ENCODE results near the gene PEX16.

The PEX16 gene

DNA sequence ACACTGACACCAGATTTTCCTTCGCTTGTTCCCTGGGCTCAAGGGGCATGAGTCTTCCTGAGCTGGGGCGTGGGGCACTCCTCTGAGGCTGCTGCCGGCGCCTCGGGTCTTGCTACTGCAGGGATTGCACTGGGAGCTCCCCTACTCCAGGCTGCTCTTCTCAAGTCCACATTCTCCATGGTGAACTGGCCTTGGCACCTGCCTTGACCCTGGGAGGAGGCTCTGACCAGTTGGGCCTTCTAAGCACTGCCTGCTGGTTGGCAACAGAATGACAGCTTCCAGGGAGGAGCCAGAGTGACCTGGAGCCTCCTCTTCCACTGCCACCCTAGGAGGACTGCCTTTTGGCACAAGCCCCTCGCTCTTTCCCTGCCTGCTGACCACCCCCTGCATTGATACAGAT is 20.1 kb downstream of the PEX16 start:
- DNase-seq: no peak

- no peak for DNase-seq
Observed at GRCh38 chr11:45896422-45896984, 21.2 kb downstream of the PEX16 start.

- DNase-seq: no peak
Observed at GRCh38 chr11:45895553-45896259, 22.0 kb downstream of the PEX16 start.

DNA sequence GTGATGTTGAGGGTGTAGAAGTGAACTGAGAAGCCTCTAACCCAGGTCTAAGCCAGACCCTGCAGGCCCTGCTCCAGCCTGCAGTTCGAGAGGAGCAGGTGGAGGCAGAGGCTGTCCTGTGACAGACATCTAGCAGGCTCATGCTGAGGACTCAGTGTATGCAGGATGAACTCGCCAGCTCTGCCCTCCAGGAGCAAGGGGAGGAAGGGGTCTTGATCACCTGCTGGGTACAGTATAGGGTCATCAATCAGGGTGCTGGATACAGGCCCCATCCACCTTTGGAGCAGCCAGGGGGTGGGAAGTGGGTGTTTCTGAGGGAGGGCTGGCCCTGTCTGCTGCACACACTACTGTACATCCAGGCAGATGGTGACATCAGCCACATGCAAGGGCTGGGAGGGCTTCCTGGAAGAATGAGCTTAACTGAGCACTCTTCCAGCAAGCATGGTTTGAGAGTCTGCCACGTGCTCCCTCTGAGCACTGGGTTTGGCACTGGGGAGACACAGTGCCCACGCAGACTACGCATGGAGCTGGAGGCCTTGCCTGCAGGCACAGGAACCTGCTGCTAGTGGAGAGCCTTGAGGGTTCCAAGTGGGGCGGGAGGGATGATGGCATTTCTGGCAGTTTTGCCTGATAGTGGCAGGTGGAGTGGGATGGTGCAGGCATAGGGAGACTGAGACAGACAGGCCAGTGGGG is 23.0 kb downstream of the PEX16 start:
- no peak for DNase-seq

DNA sequence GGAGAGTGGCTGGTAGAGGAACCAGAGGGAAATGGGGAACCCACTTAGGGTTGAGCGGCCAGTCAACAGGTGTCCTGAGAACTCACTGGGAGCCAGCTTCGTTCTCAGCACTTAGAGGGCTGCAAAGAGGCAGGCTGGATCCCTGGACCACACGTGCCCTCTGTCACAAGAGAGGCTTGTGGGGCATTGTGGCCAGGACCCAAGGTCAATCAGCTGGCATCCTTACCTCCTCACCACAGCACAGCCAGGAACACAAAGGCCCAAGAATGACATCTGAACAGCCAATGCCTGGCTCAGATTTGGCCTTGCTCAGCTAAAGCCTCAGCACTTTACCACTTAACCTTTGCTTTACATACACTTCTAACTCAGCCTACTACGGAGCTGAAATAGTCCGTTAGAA is 24.8 kb downstream of the PEX16 start:
- no peak for DNase-seq

GRCh38 chr11:45890886-45891550 is 26.7 kb downstream of the PEX16 start:
- DNase-seq: no peak

DNA sequence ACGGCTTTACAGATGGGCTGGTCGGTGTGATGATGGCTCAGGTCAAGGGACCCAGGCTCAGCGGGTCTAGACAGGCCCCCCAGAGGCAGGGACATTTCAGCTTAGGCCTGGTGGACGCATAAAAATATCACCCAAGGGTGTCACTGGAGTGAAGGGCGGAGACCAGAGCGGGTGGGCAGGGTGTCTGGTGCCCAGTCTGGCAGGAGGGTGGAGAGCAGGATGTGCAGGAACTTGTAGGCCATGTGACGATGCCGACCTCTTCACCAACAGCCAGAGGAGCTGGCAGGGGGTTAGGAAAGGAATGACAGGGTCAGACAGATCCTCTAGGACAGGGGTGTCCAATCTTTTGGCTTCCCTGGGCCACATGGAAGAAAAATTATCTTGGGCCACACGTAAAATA is 27.7 kb downstream of the PEX16 start:
- no peak for DNase-seq

DNA sequence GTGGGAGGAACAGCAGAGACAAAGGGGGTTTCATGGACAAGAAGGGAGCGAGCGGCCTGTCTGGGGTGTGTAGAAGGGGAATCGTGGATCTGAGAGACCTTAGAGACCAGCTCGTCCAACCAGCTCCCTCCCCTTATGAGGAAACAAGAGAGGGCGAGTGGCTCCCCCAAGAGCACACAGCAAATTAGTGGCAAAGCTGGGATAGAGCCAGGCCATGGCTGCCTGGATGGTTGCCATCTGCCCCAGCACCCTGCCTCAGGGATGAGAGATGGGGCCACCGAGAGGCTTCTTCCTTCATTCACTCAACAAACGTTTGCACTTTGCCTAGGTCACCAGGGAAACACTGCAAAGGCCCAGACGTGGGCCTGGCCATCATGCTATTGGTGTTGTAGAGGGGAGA is 28.1 kb downstream of the PEX16 start:
- no peak for DNase-seq

DNA sequence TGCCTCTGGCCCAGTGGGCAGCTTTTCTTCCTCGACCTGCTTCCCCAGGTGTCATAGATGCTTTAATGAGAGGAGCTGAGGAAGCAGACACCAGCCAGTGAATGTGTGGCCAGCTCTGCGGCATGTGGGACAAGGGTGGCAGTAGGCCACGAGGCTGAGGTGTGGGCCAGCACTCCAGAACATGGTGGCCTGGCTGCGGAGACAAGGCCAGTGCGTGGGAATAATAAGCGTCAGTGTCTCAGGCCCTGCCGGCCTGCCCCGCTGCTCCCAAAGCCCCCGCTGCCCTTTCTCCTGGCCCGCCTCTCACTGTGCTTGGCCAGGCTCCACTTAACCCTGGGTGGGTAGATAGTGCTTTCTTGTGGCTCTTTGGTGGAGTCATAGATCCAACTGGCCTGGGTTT is 30.1 kb downstream of the PEX16 start:
- no peak for DNase-seq

- no peak for DNase-seq
Observed at GRCh38 chr11:45886816-45887520, 30.7 kb downstream of the PEX16 start.

DNA sequence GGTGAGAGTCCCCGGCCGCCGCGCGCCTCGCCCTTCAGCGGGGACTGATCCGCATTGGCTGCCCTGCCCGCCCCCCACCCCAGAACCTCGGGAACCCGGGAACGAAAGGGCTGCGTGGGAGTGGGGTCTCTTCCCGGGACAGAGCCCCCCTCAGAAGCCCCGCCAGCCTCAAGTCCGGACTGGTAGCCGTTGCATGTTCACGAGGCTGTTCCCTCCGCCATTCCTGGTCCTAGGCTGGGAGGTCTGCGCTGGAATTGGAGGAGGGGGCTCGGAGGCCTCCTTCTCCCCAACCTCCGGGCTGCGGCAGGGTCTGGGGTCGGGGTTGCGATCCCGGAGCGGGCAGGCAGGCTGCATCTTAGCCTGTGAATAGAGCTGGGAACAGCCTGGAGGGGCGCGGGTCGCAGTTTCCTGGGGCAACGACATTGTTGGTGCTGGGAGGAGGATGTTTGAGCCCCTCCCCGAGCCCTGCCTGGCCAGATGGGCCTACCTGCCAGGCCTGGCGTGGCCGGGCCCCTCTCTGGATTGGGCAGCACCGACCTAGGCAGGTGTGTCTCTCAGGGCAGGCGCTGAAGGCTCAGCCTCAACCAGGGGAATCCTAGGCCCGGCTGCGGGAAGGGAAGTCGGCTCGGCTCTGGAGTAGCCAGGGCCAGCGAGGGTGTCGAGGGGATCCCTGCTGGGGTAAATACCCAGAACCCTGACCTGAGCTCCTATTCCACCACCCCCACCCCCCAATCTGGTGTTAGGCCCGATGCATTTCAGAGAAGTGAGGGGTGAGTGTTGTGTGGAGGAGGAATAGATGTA is 31.6 kb downstream of the PEX16 start:
- no peak for DNase-seq

DNA sequence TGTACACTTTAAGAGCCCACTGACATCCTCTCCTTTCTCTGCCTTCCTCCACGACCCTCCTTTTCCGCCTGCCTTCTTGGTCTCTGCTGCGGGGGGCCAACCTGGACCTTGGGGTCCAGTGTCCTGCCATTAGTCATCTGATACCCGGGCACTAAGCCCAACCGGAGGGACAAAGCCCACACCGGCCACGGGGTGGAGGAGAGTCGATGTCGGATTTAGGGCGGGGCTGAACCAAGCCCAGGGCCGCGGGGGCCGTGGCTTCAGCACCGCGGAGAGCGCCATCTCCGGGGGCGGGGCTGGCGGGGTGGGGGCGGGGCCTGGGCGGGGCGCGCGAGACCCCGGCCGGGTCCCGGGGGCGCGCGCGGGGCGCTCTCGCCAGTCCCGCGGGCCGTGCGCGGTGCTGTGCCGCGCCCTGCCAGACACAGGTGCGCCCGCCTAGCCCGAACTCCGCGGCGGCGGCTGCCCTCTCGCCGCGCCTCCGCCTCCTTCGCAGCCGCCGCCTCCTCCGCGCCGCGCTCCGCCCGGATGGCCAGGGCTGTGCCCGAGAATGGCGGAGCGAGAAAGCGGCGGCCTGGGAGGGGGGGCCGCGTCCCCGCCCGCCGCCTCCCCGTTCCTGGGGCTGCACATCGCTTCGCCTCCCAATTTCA is 32.3 kb downstream of the PEX16 start, which contains the start of gene MAPK8IP1:
TSS of gene MAPK8IP1 (plus strand) at position 378 of the 647 bp plus-strand sequence. CDS start at position 548, 170 bp downstream.
- DNase-seq: peak; percentile 58

GRCh38 chr11:45884596-45885185 is 33.0 kb downstream of the PEX16 start:
- DNase-seq: no peak

DNA sequence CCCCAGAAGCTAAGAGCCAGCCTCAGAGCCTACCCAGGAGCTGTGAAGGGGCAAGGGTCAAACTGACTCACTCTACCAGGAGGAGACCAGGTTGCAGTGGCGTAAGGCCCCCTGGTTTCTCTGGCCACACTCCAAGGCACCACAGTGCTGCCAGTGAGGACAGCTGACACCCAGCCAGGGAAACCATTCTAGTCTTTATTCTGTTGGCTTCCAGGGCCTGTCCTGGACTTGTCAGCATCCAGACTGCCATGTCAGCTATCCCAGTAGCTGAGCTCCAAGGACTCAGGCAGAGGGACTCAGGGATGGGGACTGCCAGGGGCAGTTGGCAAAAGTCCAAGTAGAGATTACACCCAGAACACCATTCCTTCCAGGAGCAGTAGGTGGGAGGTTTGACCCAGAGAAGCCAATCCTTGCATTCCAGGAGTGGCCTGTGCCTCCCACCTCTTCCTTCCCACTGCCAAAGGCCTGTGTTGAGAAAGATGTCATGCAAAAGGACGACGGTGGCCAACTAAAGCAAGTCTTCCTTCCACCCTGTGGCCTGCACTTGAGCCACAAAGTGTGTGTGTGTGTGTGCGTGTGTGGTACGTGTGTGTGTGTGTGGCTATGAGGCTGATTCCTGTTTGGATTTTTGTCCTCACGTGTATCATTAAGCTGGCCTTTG is 35.8 kb downstream of the PEX16 start:
- no peak for DNase-seq

- no peak for DNase-seq
Observed at GRCh38 chr11:45880772-45881570, 36.7 kb downstream of the PEX16 start.

- no peak for DNase-seq
Observed at GRCh38 chr11:45879803-45880686, 37.6 kb downstream of the PEX16 start.

GRCh38 chr11:45877845-45878244 is 39.8 kb downstream of the PEX16 start:
- DNase-seq: no peak

- no peak for DNase-seq
Observed at GRCh38 chr11:45877221-45877620, 40.5 kb downstream of the PEX16 start.

DNA sequence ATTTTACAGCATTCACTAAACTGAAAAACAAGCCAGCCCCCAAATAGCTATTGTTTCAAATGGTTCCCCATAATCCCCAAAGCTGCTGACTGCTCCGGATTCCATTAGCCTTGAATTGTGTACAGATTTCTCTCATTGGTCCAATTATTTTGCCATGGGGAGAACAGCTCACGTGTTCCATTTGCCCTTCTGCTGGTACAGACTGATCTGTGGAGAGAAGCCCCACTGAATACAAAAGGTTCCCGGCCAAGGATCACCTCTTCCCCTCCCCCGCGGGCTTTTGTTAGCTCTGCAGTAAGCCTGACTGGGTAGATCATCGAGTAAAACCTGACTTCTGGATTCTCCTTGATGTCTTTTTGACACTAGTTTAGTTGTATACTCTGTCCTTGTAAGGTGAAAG is 41.3 kb downstream of the PEX16 start:
- DNase-seq: no peak

All from activated CD4-positive, alpha-beta T cell treated with anti-CD3 and anti-CD28 coated beads, Interleukin-2, Interleukin-6, amounts not matched to agents 100 ng/mL and 50 ng/mL, durations not matched to agents 16 hours and 8 hours (primary cell).